Pancreas (tissue), 10 donors: ENCODE measurements around the gene EEF1A2. TPM values are rescaled to one million over a fixed set of nuclear protein-coding genes. Genes with fewer than 3 reads are reported as not detected.

Experiments
- ATAC-seq, 4 donors: fragments of 200-7000 bp; cut with Tn5 transposase; one replicate each; pipeline versions ENCODE4 v1.8.0 to v1.9.1; 2020; ENCODE audit warnings: mild to moderate bottlenecking in 4 of 4, moderate library complexity in 4 of 4
- DNase-seq, 6 donors: peaks; one replicate each; pipeline ENCODE4 v3.0.0-alpha.2; 2020
- FAIRE-seq: peaks from 2 replicates; lab custom pipeline; 2012; peaks lifted over from hg19 to GRCh38; lab: Jason Lieb, UNC
- H3K27ac ChIP-seq, 4 donors: fragments of 200-600 bp; sonication (generic); 1 replicate in 3 of 4; 2 replicates in 1 of 4; pipeline versions ENCODE4 v1.5.0 to v1.8.0; 2020
- H3K27me3 ChIP-seq, 4 donors: fragments of 200-600 bp; one replicate each; pipeline ENCODE4 v1.8.0; 2021
- H3K36me3 ChIP-seq, 3 donors: fragments of 200-600 bp; sonication (generic) in 1 of 3; one replicate each; pipeline versions ENCODE4 v1.5.0 to v1.8.0; 2020 to 2021
- H3K4me1 ChIP-seq, 3 donors: fragments of 200-600 bp; one replicate each; pipeline ENCODE4 v1.8.0; 2021
- H3K4me3 ChIP-seq, 4 donors: fragments of 200-600 bp; sonication (generic) in 2 of 4; one replicate each; pipeline versions ENCODE4 v1.5.0 to v1.8.0; 2020 to 2021
- H3K9me3 ChIP-seq, 4 donors: fragments of 200-600 bp; one replicate each; pipeline ENCODE4 v1.8.0; 2021
- WGBS, 2 donors: extraction: QIAGEN DNeasy Blood & Tissue Kit; methylation state at CpG; one replicate each; pipeline ENCODE4 v1.1.7; 2013; 5-methylcytosine and 5-hydroxymethylcytosine counted together
- intact Hi-C, 3 donors: fragments of 100-400 bp; cut with DNase I; formaldehyde crosslinking; loops; one replicate each; pipeline versions ENCODE4 v1.11.1 to v1.14.2; 2022
- polyA plus RNA-seq, 2 donors: library from polyadenylated mRNA; stranded (reverse); fragments of 200-250 nt; gene quantifications; one replicate each; pipeline ENCODE4 v1.2.3, GENCODE V29; 2013
- total RNA-seq, 6 donors: library from RNA; stranded (reverse); fragmentation: NEBNext Ultra II Directional in 4 of 6; extraction: Animal tissue kit (Norgen Biotek cat#: 25700) in 4 of 6; gene quantifications; one replicate each; pipeline versions ENCODE4 v1.2.1 to v1.2.4, GENCODE V29; 2021 to 2023
- TF ChIP-seq, protein P1 (sequence below), 4 donors: fragments of 200-600 bp; sonication (generic) in 3 of 4; IDR thresholded peaks; one replicate each; pipeline versions ENCODE4 v1.5.0 to v1.8.0; 2021; ENCODE audit warnings: antibody characterized with exemption in 4 of 4
- donor health status: healthy with polysubstance abuse.
- donor health status: DM: no; HTN: no; CAD: no; lungs with moderate emphysema.
- donor health status: DM: no; HTN: no; CAD: no.
- donor health status: control.
- donor health status: control.
- donor health status: Bipolar disorder and iron deficiency.
- donor health status: DM: yes; HTN: yes; CAD: no.
- donor health status: DM: no; HTN: no; CAD: no.
- donor health status: DM: no; HTN: no; CAD: no.
- donor health status: DM: yes; HTN: yes; CAD: no.

Gene EEF1A2
- total and polyA plus RNA-seq, 8 donors, result 5.0 to 86.9 (median 19.7) TPM

DNA sequence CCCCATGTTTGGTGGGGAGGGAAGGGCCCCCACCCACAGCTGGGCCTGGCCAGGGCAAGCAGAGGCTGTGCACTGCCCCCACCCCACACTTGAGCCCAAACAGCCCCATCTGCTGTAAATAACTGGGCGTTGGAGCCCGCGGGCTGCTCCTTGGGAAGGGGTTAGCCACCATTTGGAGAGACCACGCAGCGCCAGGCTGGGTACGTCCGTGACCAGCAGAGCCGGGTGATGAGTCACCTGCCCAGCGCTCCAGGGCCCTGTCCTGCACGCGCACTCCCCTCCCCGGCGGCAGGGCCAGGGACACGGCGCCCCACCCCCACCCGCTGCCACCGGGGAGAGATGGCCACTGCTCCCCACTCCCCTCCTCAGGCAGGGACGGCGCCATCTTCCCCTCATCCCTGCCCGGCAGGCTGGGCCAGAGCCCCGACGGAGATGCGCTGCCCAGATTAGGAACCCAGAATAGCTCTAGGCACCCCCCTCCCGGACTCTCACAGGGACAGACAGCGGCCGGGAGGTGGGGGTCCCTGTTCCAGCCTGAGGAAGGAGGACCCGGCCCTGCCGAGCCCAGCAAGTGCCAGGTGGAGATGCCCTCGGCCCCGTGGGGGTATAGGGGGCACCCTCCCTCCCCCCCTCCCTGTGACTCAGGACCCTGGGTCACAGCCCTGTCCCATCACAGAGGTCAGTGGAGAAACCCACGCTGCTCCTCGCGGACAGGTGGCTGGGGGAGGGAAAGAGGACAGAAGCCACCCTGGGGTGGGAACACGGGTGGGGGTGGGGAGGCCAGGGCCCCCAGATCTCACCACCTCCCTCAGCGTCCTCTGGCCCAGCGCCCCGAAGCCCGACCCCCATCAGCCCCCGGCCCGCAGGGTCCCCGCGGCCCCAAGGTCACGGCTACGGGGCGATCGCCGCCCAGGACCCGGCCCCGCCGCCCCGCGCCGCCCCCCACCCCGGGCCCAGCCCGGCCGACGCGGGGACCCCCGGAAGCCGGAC lies 642 bp downstream of the EEF1A2 start:
- Histone ChIP-seq H3K27me3 (no peaks in the 10 kb centered on the region), H3K4me1 (peaks cover 0 to 3% (median 0%) of the 10 kb centered on the region in 3 donors), H3K36me3 (no peaks in the 10 kb centered on the region), H3K27ac (peak overlapping the region in 1 of 4 donors; percentile 4), H3K9me3 (no peaks in the 10 kb centered on the region), H3K4me3 (peak overlapping the region in 2 of 4 donors; percentile 37 to 43)
- 5% methylated on average over 41 to 60 of the region's 60 CpGs for WGBS, 2 donors
- TF ChIP-seq, protein P1, sequence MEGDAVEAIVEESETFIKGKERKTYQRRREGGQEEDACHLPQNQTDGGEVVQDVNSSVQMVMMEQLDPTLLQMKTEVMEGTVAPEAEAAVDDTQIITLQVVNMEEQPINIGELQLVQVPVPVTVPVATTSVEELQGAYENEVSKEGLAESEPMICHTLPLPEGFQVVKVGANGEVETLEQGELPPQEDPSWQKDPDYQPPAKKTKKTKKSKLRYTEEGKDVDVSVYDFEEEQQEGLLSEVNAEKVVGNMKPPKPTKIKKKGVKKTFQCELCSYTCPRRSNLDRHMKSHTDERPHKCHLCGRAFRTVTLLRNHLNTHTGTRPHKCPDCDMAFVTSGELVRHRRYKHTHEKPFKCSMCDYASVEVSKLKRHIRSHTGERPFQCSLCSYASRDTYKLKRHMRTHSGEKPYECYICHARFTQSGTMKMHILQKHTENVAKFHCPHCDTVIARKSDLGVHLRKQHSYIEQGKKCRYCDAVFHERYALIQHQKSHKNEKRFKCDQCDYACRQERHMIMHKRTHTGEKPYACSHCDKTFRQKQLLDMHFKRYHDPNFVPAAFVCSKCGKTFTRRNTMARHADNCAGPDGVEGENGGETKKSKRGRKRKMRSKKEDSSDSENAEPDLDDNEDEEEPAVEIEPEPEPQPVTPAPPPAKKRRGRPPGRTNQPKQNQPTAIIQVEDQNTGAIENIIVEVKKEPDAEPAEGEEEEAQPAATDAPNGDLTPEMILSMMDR (IDR thresholded peaks at IDR 0.05), result no peak
- no peak for FAIRE-seq
- ATAC-seq, result peak; percentile 49 to 69 (median 64)
- DNase-seq, result peak; percentile 50 to 83 (median 70)
- intact Hi-C loops, result no loop called here

DNA sequence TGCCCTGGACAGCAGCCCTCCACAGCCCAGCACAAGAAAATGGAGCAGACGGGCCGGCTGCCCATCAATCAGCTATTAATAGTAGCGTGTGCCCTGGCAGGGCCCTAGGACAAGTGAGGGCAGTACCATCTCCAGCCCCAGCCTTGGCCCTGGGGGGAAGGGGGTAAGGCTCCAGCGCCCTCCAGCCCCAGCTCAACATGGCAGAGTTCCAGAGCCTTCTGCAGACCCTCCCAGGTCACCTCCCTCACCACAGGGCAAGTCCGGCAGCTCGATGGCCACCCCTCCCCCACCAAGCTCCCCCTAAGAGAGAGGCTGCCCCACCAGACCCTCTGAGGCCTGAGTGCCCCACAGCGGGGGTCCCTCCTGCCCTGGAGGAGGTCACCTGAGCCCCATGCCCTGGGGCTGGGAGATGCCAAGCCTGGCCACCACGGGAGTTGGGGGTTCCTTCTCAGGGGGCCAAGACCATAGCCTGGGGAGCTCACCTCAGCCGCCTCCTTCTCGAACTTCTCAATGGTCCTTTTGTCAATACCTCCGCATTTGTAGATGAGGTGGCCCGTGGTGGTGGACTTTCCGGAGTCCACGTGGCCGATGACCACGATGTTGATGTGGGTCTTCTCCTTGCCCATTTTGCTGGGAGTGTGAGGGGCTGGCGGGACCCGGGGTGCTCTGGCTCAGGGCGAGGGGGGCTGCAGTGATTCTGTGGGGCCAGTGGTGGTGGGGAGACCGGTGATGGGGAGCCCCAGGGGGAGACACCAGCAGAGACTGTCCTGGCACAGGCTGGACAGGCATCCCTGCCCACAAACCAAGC lies 1.5 kb downstream of the EEF1A2 start:
- WGBS, 2 donors, result 54 to 62% methylated on average over 20 of the region's 20 CpGs
- H3K36me3 ChIP-seq, result no peaks in the 10 kb centered on the region
- TF ChIP-seq, protein P1 (IDR thresholded peaks at IDR 0.05), result no peak
- no peak for ATAC-seq
- DNase-seq, result peak in 3 of 6 donors; percentile 55 to 78 (median 56)
- no peak overlapping the region for H3K27ac ChIP-seq
- no peaks in the 10 kb centered on the region for H3K9me3 ChIP-seq
- intact Hi-C loops, result no loop called here
- H3K4me3 ChIP-seq, result peak overlapping the region in 2 of 4 donors; percentile 37 to 43
- H3K27me3 ChIP-seq, result no peaks in the 10 kb centered on the region
- no peak for FAIRE-seq
- peaks cover 0 to 3% (median 0%) of the 10 kb centered on the region in 3 donors for H3K4me1 ChIP-seq

DNA sequence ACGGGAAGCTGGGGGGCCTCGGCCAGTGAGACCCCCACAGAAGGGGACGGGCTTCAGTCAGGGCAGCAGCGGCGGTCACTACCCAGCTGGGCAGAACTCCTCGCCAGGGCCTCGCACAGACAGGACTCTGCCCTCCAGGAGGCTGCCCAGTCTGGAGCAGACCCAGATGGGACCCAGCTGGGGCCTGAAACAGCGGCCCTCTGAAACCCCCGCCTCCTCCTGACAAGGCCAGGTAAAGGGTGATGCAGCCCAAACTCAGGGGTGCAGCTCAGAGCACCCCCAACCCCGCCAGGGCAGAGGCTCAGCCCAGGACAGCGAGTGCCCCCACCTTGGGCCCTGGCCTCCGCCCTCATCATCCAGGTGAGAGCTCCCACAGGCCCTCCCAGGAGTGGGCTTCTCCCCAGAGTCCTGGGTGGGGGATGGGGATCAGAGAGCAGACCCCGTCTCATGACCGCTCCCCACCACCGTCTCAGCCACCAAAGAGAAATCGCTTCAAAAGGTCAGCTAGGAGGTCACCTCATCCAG lies 2.2 kb downstream of the EEF1A2 start:
- H3K4me3 ChIP-seq, result peak overlapping the region in 2 of 4 donors; percentile 29 to 39
- ATAC-seq, result peak; percentile 8 to 37 (median 26)
- DNase-seq, result peak in 1 of 6 donors; percentile 47

More for the DNA sequence above, 2.2 kb downstream of the EEF1A2 start:
- 57 to 61% methylated on average over 16 of the region's 16 CpGs for WGBS, 2 donors
- Histone ChIP-seq H3K36me3 (no peaks in the 10 kb centered on the region), H3K9me3 (no peaks in the 10 kb centered on the region), H3K27ac (no peak overlapping the region), H3K4me1 (peaks cover 0 to 3% (median 0%) of the 10 kb centered on the region in 3 donors), H3K27me3 (no peaks in the 10 kb centered on the region)
- no peak for FAIRE-seq
- TF ChIP-seq, protein P1 (IDR thresholded peaks at IDR 0.05), result no peak
- intact Hi-C loops, result no loop called here
